ENCODE results near the gene NOCT.
"Not testable (repeated sequence)": the region's sequence is repeated elsewhere in the genome, so short reads cannot be mapped to it uniquely, and the experiment has no call there.

NOCT gene

DNA sequence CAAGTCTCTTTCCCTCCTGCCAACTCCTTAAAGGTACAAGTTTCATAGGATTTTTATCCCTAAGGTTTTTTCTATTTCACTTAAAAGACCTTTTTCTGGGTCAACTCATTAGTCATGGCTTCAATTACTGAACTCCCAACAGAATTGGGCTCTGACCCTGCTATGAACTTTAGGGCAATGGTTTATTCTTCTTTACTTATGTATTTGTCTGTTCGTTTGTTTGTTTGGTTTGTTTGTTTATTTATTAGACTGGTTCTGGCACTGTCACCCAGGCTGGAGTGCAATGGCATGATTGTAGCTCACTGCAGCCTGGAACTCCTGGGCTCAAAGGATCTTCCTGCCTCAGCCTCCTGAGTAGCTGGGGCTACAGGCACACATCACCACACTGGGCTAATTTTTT, 5.9 kb upstream of the NOCT start:
- in situ Hi-C loops (cut with MboI; ENCODE audit: low sequenced_read_pairs), result no loop called here

DNA sequence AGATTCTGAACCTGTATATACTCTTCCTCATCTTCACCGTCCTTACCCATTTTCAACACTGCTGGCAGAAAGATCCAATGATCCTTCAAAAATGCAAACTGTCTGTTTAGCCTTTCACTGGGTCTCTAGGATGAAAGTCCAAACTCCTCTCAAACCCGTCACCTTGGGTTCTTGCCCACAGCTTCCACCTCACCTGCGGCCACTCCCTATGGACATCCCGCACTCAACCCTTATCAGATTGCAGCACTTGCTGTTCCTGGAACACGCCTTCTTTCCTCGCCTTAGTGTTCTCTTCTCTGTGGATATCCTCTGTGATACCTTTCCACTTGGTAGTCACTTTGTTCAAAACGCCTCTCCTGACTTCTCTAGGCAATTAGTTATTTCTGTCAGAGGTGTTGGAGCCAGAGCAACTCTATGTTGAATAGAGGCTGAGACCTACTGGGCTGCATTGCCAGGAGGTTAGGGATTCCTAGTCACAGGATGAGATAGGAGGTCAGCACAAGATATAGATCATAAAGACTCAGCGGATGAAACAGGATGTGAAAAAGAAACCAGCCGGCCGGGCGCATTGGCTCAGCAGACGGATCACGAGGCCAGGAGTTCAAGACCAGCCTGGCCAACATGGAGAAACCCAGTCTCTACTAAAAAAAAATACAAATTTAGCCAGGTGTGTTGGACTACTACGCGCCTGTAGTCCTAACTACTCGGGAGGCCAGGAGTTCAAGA, 4.2 kb upstream of the NOCT start:
- in situ Hi-C loops (cut with MboI; ENCODE audit: low sequenced_read_pairs), result no loop called here

DNA sequence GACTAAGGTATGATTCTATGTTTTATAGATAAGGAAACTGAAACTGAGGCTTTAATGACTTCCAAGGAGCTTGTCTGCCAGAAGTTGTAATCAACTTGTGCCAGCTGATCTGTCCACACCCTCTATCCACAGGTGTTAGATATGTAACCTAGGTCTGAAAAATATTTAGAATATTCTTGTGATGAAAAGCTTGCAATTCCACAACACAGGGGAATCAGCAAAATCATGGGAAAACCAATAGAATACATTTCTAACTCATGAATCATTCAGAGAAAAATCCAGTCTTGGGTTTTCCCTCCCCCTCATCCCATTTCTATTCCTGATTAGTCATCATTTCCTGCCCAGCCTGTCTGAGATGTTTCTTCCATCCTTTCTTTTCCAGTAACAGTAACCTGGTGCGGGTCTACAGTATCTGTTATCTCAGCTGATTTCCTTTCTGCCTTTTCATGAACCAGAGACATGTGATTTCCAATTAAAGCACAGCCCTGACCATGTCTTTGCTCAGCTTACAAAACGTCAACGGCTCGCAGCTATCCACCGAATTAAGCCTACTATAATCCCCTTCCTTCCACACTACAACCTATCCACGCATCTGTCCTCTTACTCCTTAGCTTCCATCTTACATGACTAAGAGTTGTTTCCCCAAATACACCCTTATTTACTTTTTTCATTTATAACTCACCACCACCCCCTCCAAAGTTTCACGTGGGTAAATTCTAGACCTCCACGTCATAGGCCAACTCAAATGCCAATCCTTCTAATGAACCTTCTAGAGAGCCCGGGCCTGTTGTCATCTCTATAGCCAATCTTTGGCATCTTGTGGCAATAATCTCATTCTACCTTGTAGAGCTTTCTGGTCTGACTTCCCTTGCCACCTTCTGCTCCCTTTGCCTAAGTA, 961 bp upstream of the NOCT start:
- in situ Hi-C loops (cut with MboI; ENCODE audit: low sequenced_read_pairs), result no loop called here

DNA sequence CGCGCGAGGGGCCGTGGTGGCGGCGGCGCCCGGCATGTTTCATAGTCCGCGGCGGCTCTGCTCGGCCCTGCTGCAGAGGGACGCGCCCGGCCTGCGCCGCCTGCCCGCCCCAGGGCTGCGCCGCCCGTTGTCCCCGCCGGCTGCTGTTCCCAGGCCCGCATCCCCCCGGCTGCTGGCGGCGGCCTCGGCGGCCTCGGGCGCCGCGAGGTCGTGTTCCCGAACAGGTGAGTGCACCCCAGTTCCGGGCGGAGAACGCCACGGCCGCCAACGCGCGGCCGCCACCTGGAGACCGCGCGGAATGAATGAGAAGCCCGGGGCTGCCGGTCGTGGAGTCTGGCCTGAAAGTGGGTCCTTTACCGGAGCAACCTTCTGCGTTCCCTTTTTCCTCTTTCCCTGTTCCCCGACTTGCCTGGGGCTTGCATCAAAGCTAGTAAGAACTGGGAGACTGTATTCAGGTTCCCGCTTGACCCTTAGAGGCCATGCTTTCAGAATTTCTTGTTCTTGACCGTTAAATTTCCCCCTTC, 429 bp downstream of the NOCT start:
- in situ Hi-C loops (cut with MboI; ENCODE audit: low sequenced_read_pairs), result no loop called here

DNA sequence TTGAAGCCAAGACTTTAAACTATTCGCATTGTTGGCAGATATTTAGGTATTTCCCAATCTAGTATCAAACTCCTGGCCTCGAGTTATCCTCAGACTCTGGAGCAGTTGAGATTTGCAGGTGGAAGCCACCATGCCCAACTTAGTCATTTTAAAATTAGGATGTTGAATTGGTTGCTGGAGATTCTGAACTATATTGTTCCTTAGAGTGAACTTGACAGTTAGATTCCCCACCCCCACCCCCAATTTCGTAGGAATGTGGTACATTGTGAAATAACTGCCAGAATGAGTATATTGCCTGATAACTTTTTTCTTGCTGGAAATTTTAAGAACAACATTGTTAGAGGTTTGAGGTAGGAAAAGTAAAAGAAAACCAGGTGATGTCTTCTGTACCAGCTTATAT, 2.3 kb downstream of the NOCT start:
- in situ Hi-C loops (cut with MboI; ENCODE audit: low sequenced_read_pairs), result no loop called here

DNA sequence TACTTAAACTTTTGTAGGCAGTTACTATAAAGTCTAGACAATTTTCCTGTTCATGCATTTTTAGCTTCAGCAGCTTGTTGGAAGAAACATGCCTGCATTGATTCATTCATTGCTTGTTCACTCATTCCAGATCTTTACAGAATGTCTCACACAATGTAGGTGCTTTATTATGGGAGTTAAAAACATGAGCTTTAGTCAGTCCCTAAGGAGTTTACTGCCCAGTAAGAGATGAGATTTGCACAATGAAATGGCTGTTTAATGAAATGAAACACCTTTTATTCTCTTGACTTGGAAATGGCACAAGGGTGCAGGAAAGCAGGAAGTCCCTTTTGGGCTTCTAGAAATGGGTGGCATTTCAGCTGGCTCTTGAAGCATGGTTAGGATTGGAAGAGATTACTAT, 2.9 kb downstream of the NOCT start:
- in situ Hi-C loops (cut with MboI; ENCODE audit: low sequenced_read_pairs), result no loop called here

DNA sequence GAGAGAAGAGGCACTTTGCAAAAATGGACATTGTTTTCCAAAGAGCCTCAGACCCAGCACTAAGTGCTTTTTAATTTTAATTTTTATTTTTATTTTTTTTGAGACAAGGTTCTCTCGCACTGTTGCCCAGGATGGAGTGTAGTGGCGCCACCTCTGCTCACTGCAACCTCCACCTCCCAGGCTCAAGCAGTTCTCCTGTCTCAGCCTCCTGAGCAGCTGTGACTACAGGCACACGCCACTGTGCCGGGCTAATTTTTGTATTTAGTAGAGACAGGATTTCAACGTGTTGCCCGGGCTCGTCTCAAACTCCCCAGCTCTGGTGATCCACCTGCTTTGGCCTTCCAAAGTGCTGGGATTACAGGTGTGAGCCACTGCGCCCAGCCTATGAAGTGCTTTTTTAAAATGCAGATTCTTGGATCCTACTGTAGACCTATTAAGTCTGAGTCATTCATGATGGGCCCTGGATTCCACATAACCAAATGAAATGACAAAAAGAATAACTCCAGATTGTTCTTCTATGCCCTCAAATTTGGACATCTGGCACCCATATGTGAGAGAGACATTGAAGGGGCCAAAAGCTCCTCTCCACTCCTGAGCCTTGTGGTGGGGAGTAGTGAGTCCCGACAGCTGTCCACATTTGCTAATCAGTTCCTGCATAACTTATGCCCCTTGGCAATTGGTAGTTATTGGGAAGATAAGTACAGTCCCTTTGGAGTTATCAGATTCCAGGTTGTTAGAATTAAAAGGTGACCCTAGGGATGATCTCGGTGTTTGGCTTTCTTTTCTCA, 3.6 kb downstream of the NOCT start:
- in situ Hi-C loops (cut with MboI; ENCODE audit: low sequenced_read_pairs), result no loop called here

DNA sequence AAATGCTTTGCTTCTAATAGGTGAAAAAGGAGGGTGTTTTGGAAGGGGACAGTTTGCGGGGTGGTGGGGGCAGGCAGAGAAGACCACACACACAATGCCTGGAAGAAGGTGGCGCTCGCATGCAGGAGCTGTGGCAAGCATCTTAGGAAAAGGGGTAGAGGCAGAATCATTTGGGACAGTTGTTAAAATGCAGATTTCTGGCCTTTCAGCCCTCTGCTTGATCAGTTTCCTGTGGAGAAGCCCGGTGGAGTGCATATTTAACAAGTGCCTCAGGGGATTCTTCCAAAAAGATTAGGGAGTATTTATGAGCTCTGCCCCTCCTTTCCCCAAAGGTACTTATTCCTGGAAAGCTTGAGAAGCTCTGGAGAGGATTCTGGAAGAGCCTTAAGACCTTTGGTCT, 4.8 kb downstream of the NOCT start:
- in situ Hi-C loops (cut with MboI; ENCODE audit: low sequenced_read_pairs), result no loop called here

DNA sequence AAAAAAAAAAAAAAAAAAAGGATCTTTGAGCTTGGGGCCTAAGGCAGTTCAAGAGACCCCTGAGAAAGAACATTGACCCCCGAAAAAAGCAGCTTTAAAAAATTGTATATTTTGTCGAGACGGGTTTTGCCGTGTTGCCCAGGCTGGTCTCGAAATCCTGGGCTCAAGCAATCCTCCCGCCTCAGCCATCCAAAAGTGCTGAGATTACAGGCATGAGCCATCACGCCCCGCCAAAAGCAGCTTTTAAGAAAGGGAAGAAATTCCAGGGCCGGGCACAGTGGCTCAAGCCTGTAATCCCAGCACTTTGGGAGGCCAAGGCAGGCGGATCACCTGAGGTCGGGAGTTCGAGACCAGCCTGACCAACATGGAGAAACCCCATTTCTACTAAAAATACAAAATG, 5.5 kb downstream of the NOCT start:
- in situ Hi-C loops (cut with MboI; ENCODE audit: low sequenced_read_pairs), result not testable (repeated sequence)

DNA sequence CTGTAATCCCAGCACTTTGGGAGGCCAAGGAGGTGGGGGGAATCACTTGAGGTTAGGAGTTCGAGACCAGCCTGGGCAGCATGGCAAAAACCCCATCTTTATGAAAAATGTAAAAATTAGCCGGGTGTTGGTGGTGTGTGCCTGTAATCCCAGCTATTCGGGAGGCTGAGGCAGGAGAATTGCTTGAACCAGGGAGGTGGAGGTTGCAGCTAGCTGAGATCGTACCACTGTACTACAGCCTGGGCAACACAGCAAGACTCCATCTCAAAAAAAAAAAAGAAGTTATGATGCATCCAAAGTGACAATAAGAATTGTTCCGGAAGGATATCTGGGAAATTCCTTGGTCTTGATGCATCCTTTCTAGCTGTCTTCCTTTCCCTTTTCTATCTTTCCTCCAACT, 7.3 kb downstream of the NOCT start:
- in situ Hi-C loops (cut with MboI; ENCODE audit: low sequenced_read_pairs), result no loop called here

DNA sequence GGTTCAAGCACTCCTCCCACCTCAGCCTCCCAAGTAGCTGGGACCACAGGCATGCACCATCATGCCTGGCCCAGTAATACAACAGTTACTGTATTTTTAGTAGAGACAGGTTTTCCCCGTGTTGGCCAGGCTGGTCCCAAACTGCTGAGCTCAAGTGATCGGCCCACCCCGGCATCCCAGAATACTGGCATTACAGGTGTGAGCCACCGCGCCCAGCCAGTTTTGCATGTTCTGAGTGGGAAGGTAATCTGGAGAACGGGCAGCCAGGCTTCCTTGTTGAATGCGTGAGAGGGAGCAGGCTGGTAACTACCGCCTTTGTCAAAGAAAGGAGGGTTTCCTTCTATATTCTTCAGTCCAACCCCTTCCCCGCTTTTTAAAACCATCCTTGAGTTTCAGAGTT, 9.1 kb downstream of the NOCT start:
- in situ Hi-C loops (cut with MboI; ENCODE audit: low sequenced_read_pairs), result no loop called here

DNA sequence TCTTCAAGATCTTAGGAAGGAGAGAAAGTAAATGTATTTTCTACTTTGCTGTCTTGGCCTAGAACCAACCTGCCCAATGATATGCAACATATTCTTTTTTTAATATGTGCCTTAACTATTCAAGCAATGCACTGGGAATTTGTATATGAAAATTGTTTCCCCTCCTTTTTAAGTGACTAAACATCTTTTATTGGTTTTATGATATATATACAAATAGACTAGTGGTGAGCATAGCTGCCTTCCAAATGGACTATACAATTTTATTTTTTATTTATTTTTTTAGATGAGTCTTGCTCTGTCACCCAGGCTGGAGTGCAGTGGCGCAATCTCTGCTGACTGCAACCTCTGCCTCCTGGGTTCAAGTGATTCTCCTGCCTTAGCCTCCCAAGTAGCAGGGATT, 10.3 kb downstream of the NOCT start:
- in situ Hi-C loops (cut with MboI; ENCODE audit: low sequenced_read_pairs), result no loop called here

DNA sequence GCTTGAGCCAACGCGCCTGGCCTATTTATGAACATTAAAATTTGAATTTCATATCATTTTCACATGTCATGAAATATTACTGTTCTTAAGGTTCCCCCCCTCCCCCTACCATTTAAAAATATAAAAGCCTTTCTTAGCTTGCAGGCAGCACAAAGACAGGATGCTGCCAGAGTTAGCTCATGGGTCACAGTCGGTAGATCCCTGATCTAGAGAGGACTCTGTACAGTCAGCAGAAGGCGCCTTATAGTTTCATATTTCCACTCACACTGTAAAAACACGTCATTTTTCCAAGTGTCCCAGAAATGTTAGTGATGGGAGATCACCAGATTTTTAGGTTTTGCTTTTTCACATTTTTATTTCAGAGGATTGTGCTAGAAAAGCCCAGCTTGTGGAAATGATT, 12.2 kb downstream of the NOCT start:
- in situ Hi-C loops (cut with MboI; ENCODE audit: low sequenced_read_pairs), result no loop called here

DNA sequence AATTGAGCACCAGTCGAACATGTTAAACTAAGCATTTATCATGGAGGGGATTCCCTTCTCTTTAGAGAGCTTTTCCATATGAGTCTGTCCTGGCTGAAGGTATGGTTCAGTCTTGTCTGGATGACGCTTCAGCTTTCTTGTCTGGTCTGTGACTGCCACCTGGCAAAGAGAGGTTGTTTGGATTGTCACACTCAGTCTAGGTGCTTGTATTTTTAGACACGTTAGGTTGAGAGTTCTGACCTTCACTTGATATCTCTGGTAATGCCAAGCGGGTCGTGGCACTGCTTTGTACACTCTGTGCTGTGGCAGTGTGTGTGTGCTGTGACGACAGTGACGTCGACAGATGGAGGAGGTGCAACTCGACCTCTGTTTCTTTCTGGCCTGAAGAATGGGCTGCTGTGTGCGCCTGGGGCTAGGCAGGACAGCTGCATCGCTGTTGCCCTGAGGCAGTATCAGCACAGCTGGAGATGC, 12.6 kb downstream of the NOCT start:
- in situ Hi-C loops (cut with MboI; ENCODE audit: low sequenced_read_pairs), result no loop called here

DNA sequence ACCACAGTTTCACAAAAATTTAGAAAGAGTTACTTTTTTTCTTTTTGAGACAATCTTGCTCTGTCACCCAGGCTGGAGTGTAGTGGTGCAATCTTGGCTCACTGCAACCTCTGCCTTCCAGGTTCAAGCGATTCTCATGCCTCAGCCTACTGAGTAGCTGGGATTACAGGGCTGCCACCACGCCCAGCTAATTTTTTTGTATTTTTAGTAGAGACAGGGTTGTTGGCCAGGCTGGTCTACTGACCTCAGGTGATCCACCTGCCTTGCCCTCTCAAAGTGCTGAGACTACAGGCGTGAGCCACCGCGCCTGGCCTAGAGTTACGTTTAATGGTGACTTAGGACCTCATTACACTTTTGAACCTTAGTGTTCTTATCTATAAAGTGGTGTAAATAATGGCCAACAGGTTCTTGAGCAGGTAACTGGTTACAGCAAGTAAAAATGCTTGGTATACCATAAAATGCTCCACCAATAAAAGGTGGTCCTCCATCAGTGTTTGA, 14.3 kb downstream of the NOCT start:
- in situ Hi-C loops (cut with MboI; ENCODE audit: low sequenced_read_pairs), result not testable (repeated sequence)

DNA sequence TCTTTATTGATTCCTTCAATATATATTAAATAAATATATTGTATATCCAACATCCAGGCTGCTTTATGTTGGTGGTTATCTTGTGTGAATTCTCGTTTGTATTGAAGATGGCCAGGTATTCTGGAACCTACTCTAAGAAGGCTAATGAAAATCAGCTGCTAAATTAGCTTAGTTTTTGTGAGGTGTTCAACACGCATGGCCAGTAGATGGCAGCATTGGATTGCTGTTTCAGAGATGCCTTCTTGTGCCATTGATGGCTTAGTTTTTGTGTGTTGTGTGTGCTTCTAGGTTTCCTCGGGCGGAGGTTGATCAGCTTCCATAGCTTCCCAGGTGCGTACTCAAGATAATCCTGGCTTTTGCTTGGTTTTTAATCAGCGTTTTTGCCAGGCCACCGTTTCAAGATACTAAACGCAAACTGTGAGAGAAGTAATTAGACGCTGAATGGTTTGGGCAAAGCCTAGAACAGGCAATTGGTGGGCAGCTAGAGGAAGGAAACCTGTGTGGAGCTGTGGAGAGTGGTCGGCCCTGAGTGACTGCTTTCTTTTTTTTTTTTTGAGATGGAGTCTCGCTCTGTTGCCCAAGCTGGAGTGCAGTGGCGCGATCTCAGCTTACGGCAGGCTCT, 15.1 kb downstream of the NOCT start:
- in situ Hi-C loops (cut with MboI; ENCODE audit: low sequenced_read_pairs), result no loop called here

DNA sequence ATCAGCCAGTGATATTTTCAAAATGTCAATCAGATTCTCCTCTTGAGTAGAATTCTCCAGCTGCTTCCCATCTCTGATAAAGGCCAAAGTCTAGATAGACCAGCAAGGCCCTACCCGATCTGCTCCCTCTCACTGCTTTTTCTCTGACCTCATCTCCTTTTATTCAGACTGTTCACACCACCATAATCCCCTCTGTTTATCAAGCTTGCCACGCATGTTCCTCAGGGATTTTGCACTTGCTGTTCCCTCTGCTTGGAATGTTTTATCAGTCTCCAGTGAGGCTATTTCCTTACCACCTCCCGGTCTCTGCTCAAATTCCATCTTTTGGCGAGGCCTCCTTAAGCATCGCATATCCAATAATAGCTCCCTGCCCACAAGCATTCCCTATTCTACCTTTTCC, 20.1 kb downstream of the NOCT start:
- in situ Hi-C loops (cut with MboI; ENCODE audit: low sequenced_read_pairs), result no loop called here

DNA sequence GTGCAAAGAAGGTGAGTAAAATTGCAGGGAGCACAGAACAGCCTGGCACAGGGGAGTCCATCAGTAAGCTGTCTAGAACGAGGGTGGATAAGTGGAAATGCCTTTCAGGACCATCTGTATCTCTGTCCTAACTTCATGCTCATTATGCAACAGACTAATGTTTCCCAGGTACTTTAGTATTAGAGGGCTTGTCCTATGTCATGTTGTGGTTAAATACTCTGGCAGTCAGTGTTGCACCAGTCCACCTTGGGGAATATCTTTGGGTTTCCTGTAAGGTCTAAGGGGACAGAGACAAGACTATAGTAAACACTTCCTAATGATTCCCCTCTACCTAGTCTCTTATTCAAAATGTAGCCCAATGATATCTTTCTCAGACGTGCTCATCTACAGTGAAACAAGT, 21.3 kb downstream of the NOCT start:
- in situ Hi-C loops (cut with MboI; ENCODE audit: low sequenced_read_pairs), result no loop called here

DNA sequence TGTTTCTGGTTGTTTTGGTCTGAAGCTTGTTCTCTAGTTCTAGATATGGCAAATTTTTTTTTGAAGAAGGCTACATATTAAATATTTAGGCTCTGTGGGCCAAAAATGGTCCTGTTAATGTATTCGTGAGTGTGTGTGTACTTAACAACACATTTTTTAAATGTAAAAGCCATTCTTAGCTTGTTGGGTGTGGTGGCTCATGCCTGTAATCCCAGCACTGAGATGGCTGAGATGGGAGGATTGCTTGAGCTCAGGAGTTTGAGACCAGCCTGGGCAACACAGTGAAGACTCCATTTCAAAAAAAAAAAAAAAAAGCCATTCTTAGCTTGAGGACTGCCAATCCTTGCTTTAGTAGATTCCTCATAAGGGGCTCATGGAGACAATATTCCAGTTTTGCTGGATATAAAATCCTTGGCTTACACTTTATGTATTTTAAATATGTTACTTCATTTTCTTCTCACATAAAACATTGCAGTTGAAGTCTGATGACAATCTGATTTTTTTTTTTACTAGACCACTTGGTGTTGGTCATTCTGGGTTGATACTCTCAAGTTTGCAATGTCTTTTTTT, 23.4 kb downstream of the NOCT start:
- in situ Hi-C loops (cut with MboI; ENCODE audit: low sequenced_read_pairs), result no loop called here

DNA sequence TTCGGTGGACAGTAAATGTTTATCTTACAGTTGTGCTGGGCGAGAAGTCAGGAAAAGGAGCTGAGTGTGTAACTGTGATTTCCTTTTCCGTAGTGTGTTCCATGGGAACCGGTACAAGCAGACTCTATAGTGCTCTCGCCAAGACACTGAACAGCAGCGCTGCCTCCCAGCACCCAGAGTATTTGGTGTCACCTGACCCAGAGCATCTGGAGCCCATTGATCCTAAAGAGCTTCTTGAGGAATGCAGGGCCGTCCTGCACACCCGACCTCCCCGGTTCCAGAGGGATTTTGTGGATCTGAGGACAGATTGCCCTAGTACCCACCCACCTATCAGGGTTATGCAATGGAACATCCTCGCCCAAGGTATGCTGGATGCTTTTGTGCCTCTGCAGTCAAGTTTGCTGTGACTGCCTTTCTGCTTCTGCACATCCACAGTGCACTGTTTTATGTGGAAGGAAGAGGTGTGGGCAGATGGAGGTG, 27.4 kb downstream of the NOCT start:
- in situ Hi-C loops (cut with MboI; ENCODE audit: low sequenced_read_pairs), result no loop called here

Data from HL-60/S4 treated with retinoic acid at 250 ng/mL for 4 days and 3 days (cell line).